DND-41 (cell line): ENCODE results near the gene RFX2.

Experiments used
- ATAC-seq: fragments of 200-7000 bp; cut with Tn5 transposase; 3 replicates; pipeline ENCODE4 v1.9.1; 2021; ENCODE audit warnings: low read depth; ENCODE audit not compliant: insufficient read depth
- DNase-seq: peaks from one replicate; pipeline ENCODE4 v3.0.0-alpha.2; 2020
- H2AFZ ChIP-seq: 2 replicates; pipeline ENCODE4 v1.6.0; 2012; ENCODE audit warnings: low read depth, low read length
- H3K27ac ChIP-seq: 2 replicates; pipeline ENCODE4 v1.5.1; 2012; ENCODE audit warnings: low read length, inconsistent platforms
- H3K27me3 ChIP-seq: fragments of 200-600 bp; sonication (generic); 2 replicates; pipeline ENCODE4 v1.6.0; 2012; ENCODE audit warnings: low read length, mild to moderate bottlenecking, inconsistent platforms; ENCODE audit not compliant: insufficient read depth, poor library complexity
- H3K36me3 ChIP-seq: 2 replicates; pipeline ENCODE4 v1.5.1; 2012; ENCODE audit warnings: low read length, inconsistent platforms; ENCODE audit not compliant: insufficient read depth
- H3K4me1 ChIP-seq: 2 replicates; pipeline ENCODE4 v1.5.1; 2012; ENCODE audit warnings: mild to moderate bottlenecking, low read length; ENCODE audit not compliant: insufficient read depth
- H3K4me2 ChIP-seq: 2 replicates; pipeline ENCODE4 v1.6.0; 2012; ENCODE audit warnings: mild to moderate bottlenecking, moderate library complexity, low read length, inconsistent platforms; ENCODE audit not compliant: insufficient read depth
- H3K4me3 ChIP-seq, 2 experiments: fragments of 200-600 bp in 1 of 2; shearing (Covaris generic) in 1 of 2; 2 replicates each; pipeline ENCODE4 v1.5.1; 2012 to 2016; ENCODE audit warnings: inconsistent platforms in 2 of 2, low read length in 2 of 2, mild to moderate bottlenecking in 2 of 2, low read depth in 1 of 2, moderate library complexity in 1 of 2
- H3K79me2 ChIP-seq: 2 replicates; pipeline ENCODE4 v1.6.0; 2012; ENCODE audit warnings: low read length, inconsistent platforms; ENCODE audit not compliant: insufficient read depth
- H3K9ac ChIP-seq: 2 replicates; pipeline ENCODE4 v1.6.0; 2012; ENCODE audit warnings: low read depth, mild to moderate bottlenecking, inconsistent platforms, low read length, moderate library complexity
- H3K9me3 ChIP-seq: 2 replicates; pipeline ENCODE4 v1.5.1; 2012; ENCODE audit warnings: low read length, moderate library complexity, mild to moderate bottlenecking, inconsistent platforms; ENCODE audit not compliant: insufficient read depth, severe bottlenecking
- H4K20me1 ChIP-seq: 2 replicates; pipeline ENCODE4 v1.6.0; 2012; ENCODE audit warnings: low read length; ENCODE audit not compliant: insufficient read depth
- EZH2 ChIP-seq: IDR thresholded peaks from 3 replicates; pipeline ENCODE4 v1.6.1; 2012; ENCODE audit warnings: borderline replicate concordance, low read depth, mild to moderate bottlenecking, moderate library complexity, low read length, inconsistent platforms; ENCODE audit not compliant: severe bottlenecking
- TF ChIP-seq, protein P1 (sequence below): IDR thresholded peaks from 2 replicates; pipeline ENCODE4 v1.5.1; 2012; ENCODE audit warnings: borderline replicate concordance, low read length, moderate library complexity, mild to moderate bottlenecking; ENCODE audit not compliant: poor library complexity, severe bottlenecking; ENCODE audit errors: extremely low read depth

Gene RFX2

GRCh38 chr19:6110360-6110977 lies at the start of gene RFX2:
Gene RFX2, minus strand, starts transcription at chr19:6110500. Its CDS starts 63,004 bp downstream, at chr19:6047496.
- DNase-seq (peak; percentile 99), ATAC-seq (peak; percentile 98)
- Histone ChIP-seq H2AFZ (peak within 1 kb of the TSS; percentile 65), H3K4me1 (peaks cover 22% of the 10 kb centered on the region), H3K4me2 (peak within 1 kb of the TSS; percentile 93), H3K4me3 (peak within 1 kb of the TSS; percentile 50 to 74; a peak in 3 of 4 replicates), H3K27ac (peak within 1 kb of the TSS; percentile 58), H4K20me1 (no peaks in the 10 kb centered on the region), H3K9me3 (no peaks in the 10 kb centered on the region), H3K9ac (peak within 1 kb of the TSS; percentile 62), H3K27me3 (peaks cover 13% of the 10 kb centered on the region), H3K36me3 (no peaks in the 10 kb centered on the region), H3K79me2 (peaks cover 2% of the 10 kb centered on the region; the same call in 1 of the 2 replicates)
- TF ChIP-seq EZH2, result no peak
- TF ChIP-seq, protein P1, sequence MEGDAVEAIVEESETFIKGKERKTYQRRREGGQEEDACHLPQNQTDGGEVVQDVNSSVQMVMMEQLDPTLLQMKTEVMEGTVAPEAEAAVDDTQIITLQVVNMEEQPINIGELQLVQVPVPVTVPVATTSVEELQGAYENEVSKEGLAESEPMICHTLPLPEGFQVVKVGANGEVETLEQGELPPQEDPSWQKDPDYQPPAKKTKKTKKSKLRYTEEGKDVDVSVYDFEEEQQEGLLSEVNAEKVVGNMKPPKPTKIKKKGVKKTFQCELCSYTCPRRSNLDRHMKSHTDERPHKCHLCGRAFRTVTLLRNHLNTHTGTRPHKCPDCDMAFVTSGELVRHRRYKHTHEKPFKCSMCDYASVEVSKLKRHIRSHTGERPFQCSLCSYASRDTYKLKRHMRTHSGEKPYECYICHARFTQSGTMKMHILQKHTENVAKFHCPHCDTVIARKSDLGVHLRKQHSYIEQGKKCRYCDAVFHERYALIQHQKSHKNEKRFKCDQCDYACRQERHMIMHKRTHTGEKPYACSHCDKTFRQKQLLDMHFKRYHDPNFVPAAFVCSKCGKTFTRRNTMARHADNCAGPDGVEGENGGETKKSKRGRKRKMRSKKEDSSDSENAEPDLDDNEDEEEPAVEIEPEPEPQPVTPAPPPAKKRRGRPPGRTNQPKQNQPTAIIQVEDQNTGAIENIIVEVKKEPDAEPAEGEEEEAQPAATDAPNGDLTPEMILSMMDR, result no peak

DNA sequence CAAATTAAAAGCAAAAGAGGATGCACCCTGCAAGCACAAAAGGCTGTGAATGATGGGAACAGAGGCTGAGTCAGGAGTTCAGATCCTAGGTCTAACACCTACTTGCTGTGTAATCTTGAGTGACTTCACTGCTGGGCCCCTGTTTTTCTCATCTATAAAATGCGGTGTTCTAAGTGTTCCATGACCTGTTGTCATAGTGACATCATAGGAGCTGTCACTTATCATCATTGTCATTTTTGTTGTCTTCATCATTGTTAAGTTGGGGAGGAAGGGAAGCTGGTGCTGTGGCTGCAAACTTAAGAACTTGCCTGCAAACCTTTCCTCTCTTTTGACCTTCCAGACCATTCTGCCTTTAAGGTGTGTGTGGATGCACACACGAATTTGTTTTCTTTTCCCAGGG lies 45.7 kb upstream of the RFX2 start:
- H3K9me3 ChIP-seq, result no peaks in the 10 kb centered on the region
- ATAC-seq, result no peak
- no peak overlapping the region for H2AFZ ChIP-seq
- no peak for TF ChIP-seq EZH2
- TF ChIP-seq, protein P1, result no peak
- no peak overlapping the region for H3K4me2 ChIP-seq
- H3K36me3 ChIP-seq, result no peaks in the 10 kb centered on the region
- H3K27me3 ChIP-seq, result no peaks in the 10 kb centered on the region
- no peaks in the 10 kb centered on the region for H3K4me1 ChIP-seq
- no peak overlapping the region for H3K27ac ChIP-seq
- no peaks in the 10 kb centered on the region for H4K20me1 ChIP-seq
- H3K79me2 ChIP-seq, result no peaks in the 10 kb centered on the region
- H3K4me3 ChIP-seq, result no peak overlapping the region
- H3K9ac ChIP-seq, result no peak overlapping the region
- no peak for DNase-seq

GRCh38 chr19:6150289-6150688 lies 40.0 kb upstream of the RFX2 start:
- no peak overlapping the region for H3K4me3 ChIP-seq
- no peaks in the 10 kb centered on the region for H3K27me3 ChIP-seq
- TF ChIP-seq EZH2, result no peak
- DNase-seq, result no peak
- H3K9ac ChIP-seq, result no peak overlapping the region
- H3K4me1 ChIP-seq, result no peaks in the 10 kb centered on the region
- ATAC-seq, result no peak
- H4K20me1 ChIP-seq, result no peaks in the 10 kb centered on the region
- H3K4me2 ChIP-seq, result no peak overlapping the region
- no peak overlapping the region for H3K27ac ChIP-seq
- H3K36me3 ChIP-seq, result no peaks in the 10 kb centered on the region
- H3K79me2 ChIP-seq, result no peaks in the 10 kb centered on the region
- H2AFZ ChIP-seq, result no peak overlapping the region
- no peaks in the 10 kb centered on the region for H3K9me3 ChIP-seq

DNA sequence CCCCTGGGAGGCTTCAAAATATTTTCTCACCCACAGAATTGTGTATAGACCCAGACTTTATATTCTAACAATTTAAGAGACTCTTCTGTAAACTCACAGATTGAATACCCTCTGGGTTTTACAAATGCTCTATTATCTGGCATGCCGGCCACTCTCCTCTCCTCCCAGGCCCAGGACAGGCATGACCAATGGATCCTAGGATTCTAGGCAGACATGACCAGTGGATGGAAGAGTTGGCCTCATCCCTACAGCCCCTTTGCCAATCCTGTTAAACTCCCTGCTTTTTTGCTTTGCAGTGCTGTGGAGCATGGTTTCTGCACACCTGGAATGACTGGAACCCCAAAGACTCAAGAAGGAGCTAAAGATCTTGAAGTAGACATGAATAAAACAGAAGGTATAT lies 30.9 kb upstream of the RFX2 start:
- no peak for DNase-seq
- Histone ChIP-seq H3K79me2 (no peaks in the 10 kb centered on the region), H3K9me3 (no peaks in the 10 kb centered on the region)

More for the DNA sequence above, 30.9 kb upstream of the RFX2 start:
- H3K9ac ChIP-seq, result no peak overlapping the region
- no peak for ATAC-seq
- H3K4me3 ChIP-seq, result no peak overlapping the region
- no peaks in the 10 kb centered on the region for H3K4me1 ChIP-seq
- H3K36me3 ChIP-seq, result no peaks in the 10 kb centered on the region
- H3K27me3 ChIP-seq, result no peaks in the 10 kb centered on the region
- H4K20me1 ChIP-seq, result no peaks in the 10 kb centered on the region
- no peak overlapping the region for H3K4me2 ChIP-seq
- no peak overlapping the region for H2AFZ ChIP-seq
- H3K27ac ChIP-seq, result no peak overlapping the region
- no peak for TF ChIP-seq EZH2
- TF ChIP-seq, protein P1, result no peak
